GM19193 (cell line): ENCODE data around the gene RFX3.

Experiments
- POLR2A ChIP-seq: IDR thresholded peaks from 4 replicates; pipeline ENCODE4 v1.6.1; 2011; ENCODE audit not compliant: insufficient read depth, insufficient read length; ENCODE audit errors: extremely low read depth

The RFX3 gene

DNA sequence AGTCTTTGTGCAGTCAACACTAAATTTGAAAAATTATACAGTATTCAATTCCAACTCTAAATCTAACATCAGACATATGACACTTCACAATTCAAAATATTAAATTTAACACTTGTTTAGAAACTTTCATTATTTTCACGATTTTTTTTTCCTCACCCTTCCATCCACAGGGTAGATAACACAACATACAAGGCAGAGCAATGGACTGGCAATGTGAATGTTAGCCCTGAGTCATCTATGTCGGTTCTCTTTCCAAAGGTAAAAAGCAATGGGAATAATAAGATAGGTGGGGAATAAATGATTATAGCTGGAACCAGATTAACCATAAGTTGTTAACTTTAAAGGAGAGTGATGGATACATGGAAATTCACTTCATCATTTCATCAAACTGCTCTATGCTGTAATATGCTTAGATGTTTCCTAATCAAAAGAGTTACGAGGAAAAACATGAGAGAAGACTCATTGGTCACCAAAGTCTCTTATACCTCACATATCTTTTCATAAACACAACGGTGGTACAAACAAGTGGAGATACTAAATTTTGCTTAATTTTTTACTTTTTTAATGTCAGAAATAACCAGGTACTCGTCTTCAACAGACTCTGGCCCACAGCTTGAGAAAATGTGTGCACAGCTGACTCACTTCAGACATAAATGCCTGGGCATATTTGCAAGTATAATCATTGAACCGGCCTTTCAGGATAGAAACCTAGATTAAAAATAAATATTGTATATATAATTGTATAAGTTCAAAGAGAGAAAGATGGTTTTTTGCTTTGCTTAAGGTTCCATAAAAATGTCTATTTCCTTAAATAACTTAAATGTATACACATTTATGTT lies 23.0 kb downstream of the RFX3 start:
- no peak for TF ChIP-seq POLR2A

DNA sequence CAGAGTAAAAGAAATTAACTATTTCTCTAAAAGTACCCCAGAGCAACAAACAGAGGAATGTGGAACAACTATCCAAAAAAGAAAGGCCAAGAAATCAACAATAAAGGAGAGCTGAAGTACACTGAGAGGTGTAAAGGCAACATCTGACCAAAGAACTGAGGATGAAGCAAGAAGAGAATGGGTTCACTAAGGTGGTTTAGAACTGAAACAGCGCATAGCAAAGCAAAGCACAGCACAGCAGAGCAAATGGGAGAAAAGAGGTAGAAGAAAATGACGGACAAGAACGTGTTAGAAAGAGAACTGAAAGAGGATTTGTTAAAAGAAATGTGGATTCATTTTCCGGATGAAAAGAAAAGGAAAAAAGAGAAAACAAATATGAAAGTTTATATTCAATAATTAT lies 25.8 kb downstream of the RFX3 start:
- TF ChIP-seq POLR2A = no peak

DNA sequence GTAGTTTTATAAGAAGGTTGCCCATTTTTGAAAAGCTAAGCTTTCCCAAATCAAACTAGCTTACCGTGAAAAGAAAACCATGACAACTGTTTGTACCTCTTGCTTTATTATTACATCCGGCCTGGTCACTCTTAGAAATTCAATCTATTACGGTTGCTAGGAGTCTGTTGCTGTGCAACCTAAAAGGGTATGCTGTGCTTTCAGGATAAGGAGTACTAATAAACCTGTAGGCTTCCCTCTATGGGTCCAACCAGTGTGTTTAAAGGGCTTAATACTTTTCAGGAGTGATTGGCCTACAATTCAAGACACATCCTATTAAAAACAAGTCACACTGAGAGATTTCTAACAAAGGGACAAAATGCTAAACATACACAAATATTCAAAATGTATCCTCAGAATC lies 27.1 kb downstream of the RFX3 start:
- TF ChIP-seq POLR2A = no peak

DNA sequence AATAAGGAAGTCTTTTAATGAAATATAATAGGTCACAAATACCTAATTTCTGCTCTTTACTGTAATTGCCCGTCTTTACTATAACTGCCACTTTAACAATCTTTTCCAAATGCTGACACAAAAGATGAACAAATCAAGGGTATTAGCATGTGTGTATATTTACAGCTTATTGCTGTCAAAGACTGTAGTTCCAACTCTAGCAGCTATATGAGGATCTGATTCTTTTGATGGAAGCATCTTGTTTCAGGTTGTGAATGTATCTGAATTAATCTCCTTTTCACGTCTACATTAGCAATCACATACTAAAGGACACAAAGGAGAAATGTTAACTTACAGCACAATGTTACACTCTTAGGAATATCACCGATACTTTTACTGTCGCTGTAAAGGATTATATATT lies 27.9 kb downstream of the RFX3 start:
- TF ChIP-seq POLR2A = no peak

DNA sequence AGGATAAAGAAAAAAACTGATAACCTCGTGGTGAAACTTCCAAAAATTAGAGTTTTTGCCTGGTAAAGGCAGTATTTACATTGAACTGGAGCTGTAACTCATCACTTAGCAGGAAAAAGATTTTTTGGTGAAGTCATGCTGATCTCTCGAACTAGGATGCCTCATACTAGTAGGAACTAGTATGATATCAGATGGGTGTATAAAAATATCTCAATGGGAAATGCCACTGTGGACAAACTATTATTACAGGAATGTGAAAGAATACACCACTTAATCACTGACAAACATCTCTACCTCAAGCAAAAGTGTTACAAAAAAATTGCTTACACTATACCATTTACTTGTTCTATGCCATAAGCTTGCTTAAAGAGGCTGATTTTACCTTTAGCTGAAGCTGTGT lies 28.4 kb downstream of the RFX3 start:
- no peak for TF ChIP-seq POLR2A

DNA sequence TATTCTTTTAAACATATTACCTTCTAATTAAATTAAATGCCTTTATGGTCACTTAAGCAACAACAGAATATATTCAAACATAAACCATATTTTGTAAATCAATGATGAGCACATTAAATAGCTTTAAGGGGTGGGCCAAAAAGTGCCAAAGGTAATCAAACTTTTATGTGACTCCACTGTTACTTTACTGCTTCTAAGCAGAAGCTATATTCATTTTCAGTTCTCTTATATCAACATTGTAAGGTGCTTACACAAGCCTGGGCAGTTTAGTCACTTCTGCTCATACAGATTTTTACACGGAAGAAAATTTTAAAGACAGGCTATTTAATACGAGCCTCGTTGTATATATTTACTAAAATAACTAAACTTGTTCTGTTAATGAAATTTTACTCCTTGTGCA lies 29.9 kb downstream of the RFX3 start:
- TF ChIP-seq POLR2A = no peak

DNA sequence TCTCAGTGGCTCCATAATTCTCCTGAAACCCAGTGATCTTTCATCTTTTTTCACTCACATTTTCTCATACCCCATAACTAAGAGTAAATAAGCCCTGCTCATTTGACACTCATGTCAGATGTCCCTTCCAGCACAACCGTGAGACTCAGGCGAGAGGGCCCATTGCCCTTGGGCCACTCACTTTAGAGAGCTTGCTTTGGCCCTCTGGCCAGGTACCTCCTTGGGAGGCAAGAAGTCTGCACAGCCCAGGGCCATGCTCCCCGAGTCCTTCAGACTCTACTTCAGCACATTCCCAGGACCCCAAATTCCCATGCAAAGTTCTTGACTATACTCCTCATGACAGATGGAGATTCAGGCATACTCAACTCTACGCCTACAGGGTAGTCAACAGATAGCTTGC lies 33.6 kb downstream of the RFX3 start:
- no peak for TF ChIP-seq POLR2A

DNA sequence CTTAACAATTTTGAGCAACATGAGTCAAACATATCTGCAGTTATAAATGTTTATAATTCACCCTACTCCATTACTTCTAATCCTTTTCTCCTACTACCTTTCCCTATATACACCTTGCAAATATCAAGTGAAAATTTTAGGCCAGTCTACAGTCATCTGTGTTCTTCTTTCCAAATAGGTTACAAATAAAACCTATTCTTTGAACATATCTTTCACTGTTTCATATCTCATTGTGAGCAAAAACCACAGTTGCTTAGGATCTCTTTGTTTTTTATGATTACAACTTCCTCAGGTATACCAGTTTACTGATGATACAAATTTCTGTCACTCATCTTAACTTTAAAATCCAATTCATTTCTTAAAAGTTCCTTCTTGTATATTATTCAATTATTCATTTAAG lies 34.4 kb downstream of the RFX3 start:
- TF ChIP-seq POLR2A = no peak

DNA sequence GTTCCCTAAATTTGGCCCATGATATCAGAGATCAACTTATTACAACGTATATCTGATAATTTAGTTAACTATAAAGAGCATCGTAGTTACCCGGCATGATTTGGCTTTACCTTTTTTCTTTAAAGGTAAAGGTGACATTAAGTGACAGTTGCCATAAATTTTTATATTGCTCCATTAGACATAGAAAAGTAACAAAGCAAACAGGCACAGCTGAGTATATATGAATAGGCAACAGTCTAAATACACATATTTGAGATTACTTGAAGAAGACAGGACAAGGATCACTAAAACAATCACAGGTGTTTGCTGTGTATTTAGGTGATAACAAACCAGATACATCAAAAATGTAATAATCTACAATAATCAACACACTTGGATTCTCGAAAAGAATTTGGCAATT lies 34.8 kb downstream of the RFX3 start:
- TF ChIP-seq POLR2A = no peak

DNA sequence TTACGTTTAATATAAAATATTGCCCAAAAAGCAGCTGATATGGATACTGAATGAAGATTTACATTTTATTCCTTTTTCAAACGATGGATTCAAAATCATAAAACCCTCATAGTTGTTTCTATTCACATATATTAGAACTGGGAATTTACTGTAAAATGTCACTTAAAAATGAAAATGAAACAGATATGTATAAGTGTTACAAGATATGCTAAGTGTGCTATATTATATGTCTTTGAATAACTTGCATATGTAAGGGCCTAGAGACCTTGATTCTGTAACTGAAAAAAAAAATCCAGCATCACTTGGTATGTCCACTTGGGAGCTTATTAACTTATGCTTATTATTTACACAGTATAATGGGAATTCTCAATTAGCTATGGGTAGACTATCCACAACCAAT lies 43.2 kb downstream of the RFX3 start:
- TF ChIP-seq POLR2A = no peak

DNA sequence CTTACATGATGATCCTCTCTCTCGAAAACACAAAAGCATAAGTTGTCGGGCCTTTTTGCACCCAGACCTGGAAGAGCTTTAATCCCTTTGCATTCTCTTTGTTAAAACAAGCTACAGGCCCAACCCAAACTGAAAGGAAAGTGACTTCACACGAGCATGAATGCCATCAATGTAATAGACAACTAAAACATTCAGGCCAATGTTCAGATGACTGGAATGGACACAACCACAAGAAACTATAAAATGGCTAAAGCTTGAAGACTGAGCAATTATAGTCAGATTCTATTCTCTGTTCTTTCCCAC lies 45.5 kb downstream of the RFX3 start:
- TF ChIP-seq POLR2A = no peak

DNA sequence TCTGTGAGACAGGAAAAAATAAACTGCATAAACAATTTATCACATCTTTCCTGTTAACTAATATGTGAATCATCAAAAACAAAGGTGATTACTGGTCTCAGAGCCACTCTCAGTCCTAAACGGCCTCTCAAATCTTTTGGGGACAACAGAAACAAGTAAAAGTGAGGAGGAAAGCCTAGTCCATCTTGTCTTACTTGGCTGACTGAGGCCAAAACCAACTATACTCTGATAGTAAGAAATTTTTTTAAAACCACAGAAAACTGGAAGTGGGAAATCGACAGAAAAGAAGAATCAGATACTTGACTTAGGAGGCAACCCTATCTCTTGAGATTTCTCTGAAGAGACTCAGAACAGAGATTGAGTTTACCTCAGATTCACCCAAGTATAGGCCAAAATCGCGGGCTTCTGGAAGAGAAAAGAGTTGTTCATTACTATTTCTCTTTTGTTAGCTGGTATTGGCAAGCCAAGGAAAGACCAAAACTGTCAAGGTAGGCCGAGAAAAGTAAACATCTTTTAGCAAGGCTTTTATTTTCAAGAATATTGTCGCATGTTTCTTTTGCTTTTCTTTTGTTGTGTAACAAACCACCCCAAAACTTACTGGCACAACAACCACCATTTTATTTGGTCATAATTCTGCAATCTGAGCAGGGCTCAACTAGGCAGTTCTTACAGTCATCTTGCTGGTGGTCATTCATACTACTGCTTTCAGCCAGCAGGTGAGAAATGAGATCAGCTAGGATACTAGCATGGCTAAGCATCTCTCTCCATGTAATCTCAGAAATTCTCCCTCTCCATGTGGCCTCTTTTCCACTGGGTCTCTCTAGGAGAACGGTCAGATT lies 46.1 kb downstream of the RFX3 start:
- TF ChIP-seq POLR2A = no peak

DNA sequence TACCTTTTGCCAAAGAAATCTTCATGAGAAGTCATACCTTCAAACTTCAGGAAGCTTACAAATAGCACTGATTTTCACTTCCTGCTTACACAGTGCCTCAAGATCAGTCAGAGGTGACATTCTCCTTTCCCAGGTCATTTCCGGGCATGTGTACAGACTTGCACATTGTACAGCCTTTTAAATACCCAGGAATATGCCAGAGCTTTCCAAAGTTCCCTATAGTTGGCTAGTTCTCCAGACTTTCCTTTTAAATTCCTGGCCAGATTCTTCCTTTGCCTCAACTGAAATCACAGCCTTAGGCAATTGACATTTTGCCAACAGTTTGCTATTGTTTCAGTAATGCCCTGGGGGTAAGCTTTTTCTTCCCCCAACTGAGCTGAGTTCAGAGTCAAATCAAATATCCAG lies 47.2 kb downstream of the RFX3 start:
- no peak for TF ChIP-seq POLR2A

DNA sequence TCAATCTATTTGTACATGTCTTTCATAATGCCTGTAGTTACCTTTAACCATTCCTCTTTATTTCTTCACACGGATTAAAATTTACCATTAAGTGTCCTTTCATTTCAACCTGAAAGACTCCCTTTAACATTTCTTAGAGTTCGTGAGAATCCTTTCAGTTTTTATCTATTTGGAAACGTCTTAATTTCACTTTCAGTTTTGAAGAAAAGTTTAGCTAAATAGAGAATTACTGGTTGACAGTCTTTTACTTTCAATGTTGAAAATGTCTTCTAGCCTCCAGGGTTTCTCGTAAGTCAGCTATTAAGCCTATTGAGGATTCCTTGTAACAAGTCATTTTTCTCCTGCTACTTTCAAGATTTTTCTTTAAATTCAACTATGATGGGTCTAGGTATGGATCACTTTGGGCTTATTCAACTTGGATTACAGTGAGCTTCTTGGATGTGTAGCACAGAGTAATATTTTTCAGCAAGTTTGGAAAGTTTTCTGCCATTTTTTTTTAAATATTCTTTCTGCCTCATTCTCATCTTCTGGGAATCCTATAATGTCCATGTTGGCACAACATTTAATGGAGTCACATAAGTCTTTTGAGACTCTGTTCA lies 48.5 kb downstream of the RFX3 start:
- no peak for TF ChIP-seq POLR2A

DNA sequence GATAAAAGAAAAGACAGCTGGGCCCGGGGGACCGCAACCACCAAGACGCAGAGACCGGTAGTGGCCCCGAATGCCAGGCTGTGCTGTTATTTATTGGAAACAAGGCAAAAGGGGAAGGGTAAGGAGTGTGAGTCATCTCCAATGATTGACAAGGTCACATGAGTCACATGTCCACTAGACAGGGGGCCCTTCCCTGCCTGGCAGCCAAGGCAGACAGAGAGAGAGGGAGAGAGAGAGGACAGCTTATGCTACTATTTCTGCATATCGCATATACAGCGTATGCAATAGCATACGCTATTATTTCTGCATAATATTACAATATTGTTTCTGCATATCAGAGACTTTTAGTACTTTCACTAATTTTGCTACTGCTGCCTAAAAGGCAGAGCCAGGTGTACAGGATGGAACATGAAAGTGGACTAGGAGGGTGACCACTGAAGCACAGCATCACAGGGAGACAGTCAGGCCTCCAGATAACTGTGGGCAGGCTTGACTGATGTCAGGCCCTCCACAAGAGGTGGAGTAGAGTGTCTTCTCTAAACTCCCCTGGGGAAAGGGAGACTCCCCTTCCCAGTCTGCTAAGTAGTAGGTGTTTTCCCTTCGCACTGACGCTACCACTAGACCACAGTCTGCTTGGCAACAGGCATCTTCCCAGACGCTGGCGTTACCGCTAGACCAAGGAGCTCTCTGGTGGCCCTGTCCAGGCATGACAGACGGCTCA lies 50.3 kb downstream of the RFX3 start:
- TF ChIP-seq POLR2A = peak; percentile 24
